ENCODE results near the gene APOO. TPM values are rescaled to one million over a fixed set of nuclear protein-coding genes. Genes with fewer than 3 reads are reported as not detected.

APOO gene
- total and polyA plus RNA-seq, 2 of the 13 experiments (the other 11 are each of a cell fraction or from before 2014, with no cell fraction given): 9.7 to 22.1 TPM

GRCh38 chrX:23898412-23898959 is 9.3 kb downstream of the APOO start:
- ChIA-PET POLR2A (no interaction called here), CTCF (ENCODE audit: low intra/inter-chr PET ratio, low total read pairs) (no interaction called here)
- Histone ChIP-seq H4K20me1 (ENCODE audit: insufficient read depth, low read length) (no peaks in the 10 kb centered on the region), H3K9me3 (ENCODE audit: low read length) (no peaks in the 10 kb centered on the region), H3K4me2 (ENCODE audit: low read depth, low read length) (no peak overlapping the region), H3K79me2 (ENCODE audit: insufficient read depth, low read length) (peaks cover 3% of the 10 kb centered on the region), H3K27ac (ENCODE audit: extremely low read length, insufficient read depth, low read length) (no peak overlapping the region), H3K36me3 (replicated peaks in 1 of 2; ENCODE audit: control insufficient read depth in 1 of 2, insufficient read depth in 2 of 2, low read length in 2 of 2) (no peaks in the 10 kb centered on the region), H3K4me3 (replicated peaks in 1 of 3; ENCODE audit: insufficient read depth in 1 of 3, low read depth in 2 of 3, low read length in 3 of 3) (no peak overlapping the region), H3K4me1 (ENCODE audit: insufficient read depth, low read length) (peaks cover 64% of the 10 kb centered on the region), H3K27me3 (ENCODE audit: control insufficient read depth in 1 of 2, insufficient read depth in 2 of 2, low read length in 2 of 2) (no peaks in the 10 kb centered on the region), H3K9ac (ENCODE audit: insufficient read depth, low read depth, low read length) (no peak overlapping the region), H2AFZ (ENCODE audit: low read length) (no peak overlapping the region)
- no peak for ATAC-seq
- FAIRE-seq: no peak
- no TSS peak for BruUV-seq (replicated peaks)
- DNase-seq (ENCODE audit: low spot score): no peak
- in situ Hi-C loops (cut with HindIII; ENCODE audit: extremely low pct_ligation_motif_present, low pct_unique_long_range_greater_than_20kb): no loop called here
- intact Hi-C loops (cut with micrococcal nuclease; ENCODE audit: unreplicated experiment): no loop called here
- 73% methylated on average over 3 of the region's 3 CpGs for WGBS (ENCODE audit: low lambda C conversion rate)
- TF ChIP-seq WIZ (CRISPR knock-in tag; IDR thresholded peaks at IDR 0.05) (no peak), BRF2 (CRISPR knock-in tag; IDR thresholded peaks at IDR 0.05) (no peak), ZNF792 (CRISPR knock-in tag; IDR thresholded peaks at IDR 0.05) (no peak), GMEB2 (CRISPR knock-in tag; IDR thresholded peaks at IDR 0.05; ENCODE audit: low read depth) (no peak), TBX3 (IDR thresholded peaks at IDR 0.05; ENCODE audit: borderline replicate concordance) (no peak), CSRNP1 (CRISPR knock-in tag; IDR thresholded peaks at IDR 0.05) (no peak), ZSCAN5A (CRISPR knock-in tag; IDR thresholded peaks at IDR 0.05; ENCODE audit: borderline replicate concordance) (no peak), MAZ (IDR thresholded peaks at IDR 0.05; ENCODE audit: borderline replicate concordance, low read depth, low read length) (no peak), MAZ (CRISPR knock-in tag; IDR thresholded peaks at IDR 0.05; ENCODE audit: low read depth) (no peak), NFE2L1 (CRISPR knock-in tag; IDR thresholded peaks at IDR 0.05; ENCODE audit: borderline replicate concordance) (no peak), THAP11 (CRISPR knock-in tag; IDR thresholded peaks at IDR 0.05) (no peak), PCBP2 (optimal IDR thresholded peaks at IDR 0.05; ENCODE audit: low read depth, low read length, poor library complexity, severe bottlenecking) (no peak), TEAD3 (CRISPR knock-in tag; optimal IDR thresholded peaks at IDR 0.05; ENCODE audit: borderline replicate concordance) (no peak), GZF1 (CRISPR knock-in tag; IDR thresholded peaks at IDR 0.05) (no peak), ZIK1 (CRISPR knock-in tag; IDR thresholded peaks at IDR 0.05; ENCODE audit: borderline replicate concordance, low read depth) (no peak), POLR2AphosphoS2 (IDR thresholded peaks at IDR 0.05; ENCODE audit: low read depth, low read length) (no peak), AGO2 (optimal IDR thresholded peaks at IDR 0.05; ENCODE audit: low read depth, low read length) (no peak), NR2C2 (CRISPR knock-in tag; IDR thresholded peaks at IDR 0.05; ENCODE audit: borderline replicate concordance) (no peak)
